GM12892 (cell line): ENCODE data around the gene LRRC47.

Experiments
- POLR2A ChIP-seq: IDR thresholded peaks from 2 replicates; pipeline ENCODE4 v1.6.1; 2011; ENCODE audit warnings: low read depth, low read length, control low read depth
- TAF1 ChIP-seq: IDR thresholded peaks from 2 replicates; pipeline ENCODE4 v1.6.1; 2011; ENCODE audit warnings: low read depth, mild to moderate bottlenecking, control low read depth, low read length, borderline replicate concordance

GRCh38 chr1:3825356-3825755 lies 29.1 kb upstream of the LRRC47 start:
- TF ChIP-seq POLR2A: no peak
- TF ChIP-seq TAF1: no peak
